Activated CD8-positive, alpha-beta memory T cell treated with anti-CD3 and anti-CD28 coated beads for 24 hours (primary cell): Measurements from ENCODE around the gene SCGN.
"Not testable (repeated sequence)": the region's sequence is repeated elsewhere in the genome, so short reads cannot be mapped to it uniquely, and the experiment has no call there.

Experiments used
- DNase-seq: peaks from one replicate; pipeline ENCODE4 v3.0.0-alpha.2; 2020

SCGN gene

DNA sequence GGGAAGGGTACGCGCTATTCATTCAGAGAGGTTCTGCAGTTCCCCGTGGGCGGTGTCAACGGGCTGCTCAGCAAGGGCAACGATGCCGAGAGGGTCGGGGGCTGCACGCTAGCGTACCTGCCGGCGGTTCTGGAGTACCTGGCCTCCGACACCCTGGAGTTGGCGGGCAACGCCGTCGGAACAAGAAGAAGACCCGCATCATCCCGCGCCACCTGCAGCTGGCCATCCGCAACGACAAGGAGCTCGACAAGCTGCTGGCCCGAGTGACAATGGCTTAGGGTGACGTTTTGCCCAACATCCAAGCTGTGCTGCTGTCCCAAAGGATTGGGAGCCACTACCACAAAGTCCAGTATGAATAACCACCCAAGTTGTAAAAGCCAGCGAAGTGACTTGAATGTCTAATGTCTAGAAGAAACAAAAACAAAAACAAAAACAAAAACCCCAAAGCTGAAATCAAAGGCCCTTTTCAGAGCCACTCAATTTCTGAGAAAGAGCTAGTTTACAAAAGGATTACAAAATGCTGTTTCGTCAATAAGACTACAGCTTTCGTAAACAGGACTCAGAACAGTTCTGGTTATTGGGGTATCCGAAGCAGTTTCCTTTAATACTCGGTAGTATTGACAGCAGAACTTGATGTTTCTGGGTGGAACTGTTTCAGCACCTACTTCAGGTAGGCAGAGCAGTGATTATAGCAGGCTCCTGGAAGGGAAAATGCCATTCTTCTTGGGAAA, 80.6 kb downstream of the SCGN start:
- DNase-seq, result no peak

DNA sequence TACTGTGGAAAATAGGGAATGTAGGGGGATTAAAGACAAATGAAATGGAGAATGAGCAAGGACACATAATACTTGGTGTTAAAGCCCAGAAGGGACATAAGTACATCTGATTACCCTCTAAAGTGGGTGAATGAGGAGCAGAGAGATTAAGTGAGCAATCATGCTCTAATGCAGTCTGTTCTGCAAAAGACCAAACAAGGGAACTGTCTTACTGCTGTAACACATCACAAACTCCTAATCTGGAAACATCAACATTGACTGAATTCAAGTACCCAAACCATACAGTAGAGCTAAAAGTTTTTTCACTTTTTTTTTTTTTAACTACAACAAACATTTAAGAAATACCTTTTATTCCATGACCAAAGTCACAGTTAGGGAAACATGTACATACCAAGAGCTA, 83.2 kb downstream of the SCGN start:
- no peak for DNase-seq

DNA sequence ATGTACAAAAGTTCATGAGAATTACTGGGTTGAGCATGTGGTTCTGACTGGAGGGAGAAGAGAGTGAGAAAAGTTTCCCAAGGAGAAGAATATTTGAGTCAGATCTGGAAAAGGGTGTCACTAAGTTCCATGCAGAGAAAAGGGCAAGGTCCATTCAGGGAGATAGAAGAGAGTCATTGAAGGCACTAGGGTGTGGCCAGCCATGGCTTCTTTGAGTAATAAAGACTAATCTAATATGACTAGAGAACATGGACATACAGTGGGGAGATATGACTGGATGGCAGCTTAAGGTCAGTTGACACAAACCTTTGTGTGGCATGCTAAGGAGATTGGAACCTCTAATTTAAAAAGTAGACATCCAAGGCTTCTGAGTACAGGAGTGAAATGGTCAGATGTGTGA, 91.9 kb downstream of the SCGN start:
- no peak for DNase-seq

DNA sequence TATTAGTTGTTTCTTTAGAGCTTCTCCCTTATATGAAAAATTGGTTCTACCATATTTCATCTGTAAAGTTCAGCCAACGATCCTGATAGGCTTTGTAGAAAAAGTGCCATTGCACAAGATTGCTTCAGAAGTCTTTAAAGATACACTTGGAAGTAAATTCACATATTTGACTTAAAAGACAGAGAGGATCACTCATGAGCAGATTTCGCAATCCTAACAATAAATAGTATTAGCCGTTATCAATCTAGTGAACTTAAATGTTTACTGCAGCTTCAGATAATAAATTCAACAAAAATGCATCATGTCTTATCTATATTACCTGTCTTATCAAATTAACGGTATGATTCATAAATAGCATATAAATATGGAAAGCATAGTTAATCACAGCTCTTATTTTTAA, 93.8 kb downstream of the SCGN start:
- no peak for DNase-seq

DNA sequence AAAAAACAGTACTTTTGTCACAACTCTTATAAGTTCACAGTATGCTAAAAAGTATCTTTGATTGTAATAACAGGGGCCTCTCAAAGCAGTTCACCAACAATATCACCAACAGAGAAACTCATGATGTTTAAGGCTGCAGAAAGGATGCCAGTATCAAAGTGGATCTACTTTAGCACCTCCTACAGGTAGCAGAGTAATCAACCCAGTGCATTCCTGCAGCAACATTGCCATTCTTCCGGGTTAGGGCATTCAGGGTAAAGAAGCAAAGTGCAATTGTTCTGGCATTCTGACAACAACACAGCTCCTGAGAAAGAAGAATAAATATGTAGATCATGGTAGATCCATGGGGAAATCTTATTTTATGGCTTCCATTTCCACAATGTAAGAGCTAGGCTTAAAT, 95.0 kb downstream of the SCGN start:
- no peak for DNase-seq

- no peak for DNase-seq
Measured at GRCh38 chr6:25747477-25747876, 95.5 kb downstream of the SCGN start.

- no peak for DNase-seq
Measured at GRCh38 chr6:25748049-25748448, 96.0 kb downstream of the SCGN start.

GRCh38 chr6:25748601-25749517, 96.8 kb downstream of the SCGN start:
- DNase-seq, result not testable (repeated sequence)

DNA sequence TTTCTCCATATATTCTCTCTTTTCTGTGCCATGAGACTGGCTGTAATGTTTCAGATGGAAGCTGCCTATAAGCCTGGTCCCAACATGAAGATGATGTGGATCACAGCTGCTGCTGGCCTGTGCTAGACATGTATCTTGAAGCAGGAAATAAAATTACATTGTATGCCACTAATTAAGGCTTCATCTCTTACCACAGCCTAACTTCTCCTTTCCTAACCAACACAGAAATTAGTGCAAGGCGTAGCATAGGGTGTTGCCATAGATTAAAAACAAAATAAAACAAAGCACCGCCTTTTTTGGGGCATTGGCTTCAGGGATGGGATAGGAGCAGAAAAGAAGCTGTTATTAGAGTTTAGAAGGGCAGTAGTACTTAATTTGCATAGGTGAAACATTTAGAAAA, 97.8 kb downstream of the SCGN start:
- no peak for DNase-seq

- DNase-seq, result no peak
Measured at GRCh38 chr6:25750906-25751305, 98.9 kb downstream of the SCGN start.
